NCI-H2029 (cell line): ENCODE results near the gene PCYT1A.
A peak's percentile ranks its signal among the peaks of the same experiment; 100 is the strongest.
"Not testable (repeated sequence)": the region's sequence is repeated elsewhere in the genome, so short reads cannot be mapped to it uniquely, and the experiment has no call there.

Experiments used
- DNase-seq: peaks from one replicate; lab custom pipeline; 2025; lab: John Stamatoyannopoulos, UW

Gene PCYT1A

GRCh38 chr3:196214783-196215441, 72.6 kb downstream of the PCYT1A start:
- DNase-seq, result no peak

DNA sequence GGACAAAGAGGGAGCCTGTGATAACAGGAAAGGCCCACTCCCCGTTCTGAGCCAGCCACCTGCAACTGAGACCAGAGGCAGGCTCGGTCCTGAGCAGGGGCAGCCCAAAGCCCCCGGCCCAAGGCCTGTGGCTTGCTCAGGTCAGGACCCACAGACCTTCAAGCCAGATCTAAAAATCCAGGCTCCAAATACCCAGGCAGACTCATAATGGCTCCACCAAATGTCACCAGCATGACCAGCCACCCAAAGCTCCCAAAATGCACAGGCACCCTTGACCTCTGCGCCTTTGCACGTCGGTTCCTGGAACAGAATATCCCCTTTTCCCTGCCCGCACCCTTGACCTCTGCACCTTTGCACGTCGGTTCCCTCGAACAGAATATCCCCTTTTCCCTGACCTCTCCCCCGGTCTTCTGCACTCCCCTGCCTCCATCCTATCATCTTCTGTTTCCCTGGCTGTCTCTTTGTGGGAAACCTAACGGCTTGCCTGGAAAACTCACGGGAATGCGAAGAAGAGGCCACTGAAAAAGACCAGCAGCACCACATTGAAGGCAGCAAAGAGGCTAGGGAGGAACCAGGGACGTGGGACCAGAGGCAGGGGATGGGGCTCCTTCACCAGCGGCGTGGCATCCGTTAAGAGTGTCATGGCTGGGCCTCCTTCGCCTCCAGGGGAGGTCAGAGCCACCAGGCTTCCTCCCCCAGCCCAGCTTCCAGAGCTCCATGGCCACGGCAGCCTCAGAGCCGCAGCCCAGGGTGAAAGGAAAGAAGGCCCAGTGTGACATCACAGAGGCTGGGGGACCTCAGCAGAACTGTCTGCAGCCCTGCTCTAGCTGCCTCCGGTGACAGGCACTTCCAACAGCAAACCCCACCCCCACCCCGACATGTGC, 76.6 kb downstream of the PCYT1A start, which contains the start of gene ZDHHC19:
Gene ZDHHC19, minus strand, starts transcription at position 728 of the 884 bp plus-strand sequence. Its CDS starts 85 bp downstream, at position 643.
- no peak for DNase-seq

- not testable (repeated sequence) for DNase-seq
Measured at GRCh38 chr3:196209944-196210672, 77.4 kb downstream of the PCYT1A start.

DNA sequence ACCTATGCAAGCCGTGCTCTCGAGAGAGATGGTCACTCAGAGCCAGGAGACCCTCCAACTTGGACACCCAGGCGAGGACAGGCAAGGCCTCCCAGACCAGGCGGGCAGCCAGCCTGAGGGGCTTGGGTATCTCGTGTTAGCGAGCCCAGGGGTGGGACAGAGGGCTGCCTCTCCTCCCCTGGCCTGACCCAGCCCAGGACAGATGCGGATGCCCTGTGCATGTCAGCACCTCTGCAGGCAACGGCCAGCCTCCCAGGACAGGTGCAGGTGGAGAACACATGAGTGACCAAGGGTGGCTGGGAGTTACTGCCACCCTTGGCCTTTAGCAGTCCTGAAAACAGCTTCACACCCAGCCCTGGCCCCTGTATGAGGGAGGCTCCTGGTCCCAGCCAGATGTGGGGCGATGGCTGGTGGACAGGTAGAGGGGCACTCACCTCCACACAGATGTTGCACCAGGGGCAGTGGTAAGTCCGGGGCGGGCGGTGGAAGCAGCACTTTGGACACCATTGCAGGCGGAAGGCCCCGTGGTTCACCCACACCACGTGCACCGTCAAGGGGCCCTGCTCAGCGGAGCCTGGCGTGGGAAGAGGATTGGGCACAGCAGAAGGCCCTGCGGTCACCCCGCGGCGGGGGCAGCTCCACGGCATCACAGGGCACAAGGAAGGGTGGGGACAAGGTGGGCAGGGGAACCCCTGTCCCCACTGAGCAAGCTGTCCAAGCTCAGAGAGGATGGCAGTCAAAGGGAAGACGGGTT, 78.4 kb downstream of the PCYT1A start:
- no peak for DNase-seq

DNA sequence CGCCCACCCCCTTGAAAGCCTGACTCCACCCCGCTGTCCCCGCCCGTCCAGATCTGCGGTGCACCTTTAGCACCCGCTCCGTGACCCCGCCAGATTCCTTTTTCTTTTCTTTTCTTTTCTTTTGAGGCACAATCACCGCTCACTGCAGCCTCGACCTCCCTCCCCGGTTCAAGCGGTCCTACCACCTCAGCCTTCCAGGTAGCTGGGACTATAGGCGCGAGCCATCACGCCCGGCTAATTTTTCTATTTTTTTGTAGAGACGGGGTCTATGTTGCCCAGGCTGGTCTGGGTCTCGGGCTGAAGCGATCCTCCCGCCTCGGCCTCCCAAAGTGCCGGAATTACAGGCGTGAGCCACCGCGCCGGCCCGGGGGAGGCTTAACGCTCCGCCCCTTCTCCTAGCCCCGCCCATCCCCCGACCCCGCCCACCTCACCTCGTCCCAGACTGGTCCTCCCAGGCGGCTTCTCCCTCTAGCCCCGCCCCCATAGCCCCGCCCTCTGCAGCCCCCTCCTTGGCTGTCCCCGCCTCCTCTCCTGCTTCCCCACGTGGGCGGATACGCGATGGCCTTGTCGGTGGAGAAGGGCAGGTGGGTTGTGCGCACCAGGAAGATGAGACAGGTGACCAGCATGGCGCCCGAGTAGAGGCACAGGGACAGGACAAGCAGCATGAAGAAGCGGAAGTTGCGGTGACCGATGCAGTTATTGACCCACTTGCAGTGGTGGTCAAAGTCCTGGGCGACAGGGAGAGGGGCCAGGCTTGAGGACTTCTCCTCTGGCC, 79.5 kb downstream of the PCYT1A start:
- DNase-seq, result peak; percentile 69

- DNase-seq, result no peak
Measured at GRCh38 chr3:196207159-196207832, 80.2 kb downstream of the PCYT1A start.

- DNase-seq, result not testable (repeated sequence)
Measured at GRCh38 chr3:196205442-196206205, 81.9 kb downstream of the PCYT1A start.

GRCh38 chr3:196203846-196204245, 83.7 kb downstream of the PCYT1A start:
- no peak for DNase-seq

DNA sequence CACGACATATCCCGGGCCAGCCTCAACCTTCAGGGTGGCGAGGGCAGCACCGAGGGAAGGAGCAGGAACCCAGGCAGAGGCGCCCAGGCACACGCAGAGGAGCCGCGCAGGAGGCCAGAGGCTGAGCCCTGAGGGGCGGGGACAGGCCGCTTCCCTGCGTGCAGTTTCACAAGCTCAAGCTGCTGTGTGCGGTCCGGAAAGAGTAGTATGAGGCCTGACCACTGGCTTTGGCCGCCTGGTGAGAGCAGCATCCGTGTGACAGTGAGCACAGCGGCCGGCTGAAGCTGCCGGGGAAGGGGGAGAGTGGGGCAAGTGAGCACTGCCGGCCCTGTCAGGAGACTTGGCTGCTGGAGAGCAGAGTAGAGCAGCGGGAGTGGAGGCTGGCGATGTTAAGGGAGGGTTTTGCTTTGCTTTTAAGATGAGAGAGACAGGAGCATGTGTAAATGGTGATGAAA, 85.0 kb downstream of the PCYT1A start:
- no peak for DNase-seq

- no peak for DNase-seq
Measured at GRCh38 chr3:196198771-196199753, 88.5 kb downstream of the PCYT1A start.

- no peak for DNase-seq
Measured at GRCh38 chr3:196198081-196198675, 89.3 kb downstream of the PCYT1A start.

DNA sequence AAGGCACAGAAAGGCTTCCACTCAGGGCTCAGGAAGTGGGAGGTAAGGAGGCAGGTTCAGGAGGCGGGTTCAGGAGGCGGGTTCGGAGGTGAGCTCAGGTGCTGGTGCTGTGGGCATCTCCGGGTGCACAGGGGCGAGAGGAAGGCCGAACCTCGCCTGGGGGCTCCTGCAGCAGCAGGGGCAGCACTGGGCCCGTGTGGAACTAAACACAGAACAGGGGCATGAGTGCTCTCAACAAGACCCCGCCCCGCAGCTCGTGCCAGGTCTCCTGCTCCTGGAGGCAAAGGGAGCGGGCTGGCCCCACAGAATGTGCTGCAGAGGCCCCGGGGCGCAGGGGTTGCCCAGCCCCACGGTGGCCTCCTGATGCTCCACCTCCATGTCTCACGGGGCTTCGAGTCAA, 90.0 kb downstream of the PCYT1A start:
- DNase-seq, result no peak

DNA sequence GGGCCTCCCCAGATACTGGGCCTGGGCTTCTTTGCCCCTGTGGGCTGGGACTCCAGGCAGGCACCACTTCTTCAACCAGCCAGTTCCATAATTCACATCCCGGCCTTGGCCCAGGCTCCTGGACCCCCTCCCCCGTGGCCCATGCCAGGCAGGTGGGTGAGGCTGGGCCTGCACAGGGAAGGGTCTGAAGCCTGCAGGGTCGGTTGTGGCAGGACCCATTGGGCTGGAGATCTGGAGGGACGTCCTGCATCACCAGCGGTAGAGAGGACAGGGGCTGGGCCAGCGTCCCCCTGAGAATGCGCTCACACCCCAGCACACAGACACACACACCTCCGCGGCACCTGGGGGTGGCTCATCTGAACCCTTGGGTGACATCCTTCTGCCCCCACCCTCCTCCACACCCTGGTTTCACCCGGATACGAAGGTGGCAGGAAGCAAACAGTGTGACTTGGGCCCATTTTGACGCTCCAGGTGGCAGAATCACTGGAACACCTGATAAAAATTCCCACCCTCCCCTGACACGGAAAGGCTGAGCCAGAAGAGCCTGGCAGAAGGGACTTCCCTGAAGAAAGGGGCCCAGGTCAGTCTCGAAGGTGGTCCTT, 91.8 kb downstream of the PCYT1A start:
- DNase-seq, result no peak

- no peak for DNase-seq
Measured at GRCh38 chr3:196194542-196194915, 93.0 kb downstream of the PCYT1A start.

GRCh38 chr3:196193736-196194541, 93.6 kb downstream of the PCYT1A start:
- DNase-seq, result no peak

GRCh38 chr3:196193133-196193735, 94.3 kb downstream of the PCYT1A start:
- DNase-seq, result no peak
